Tibial nerve (tissue), 4 donors: ENCODE results near the gene GABRB1. TPM values are rescaled to one million over a fixed set of nuclear protein-coding genes. Genes with fewer than 3 reads are reported as not detected.

Experiments
- DNase-seq, 2 donors: peaks; one replicate each; pipeline ENCODE4 v3.0.0-alpha.2; 2019; ENCODE audit warnings: low spot score in 2 of 2
- H3K27ac ChIP-seq, 4 donors: fragments of 200-600 bp; sonication (generic) in 3 of 4; one replicate each; pipeline ENCODE4 v1.5.1; 2017 to 2019; ENCODE audit warnings: mild to moderate bottlenecking in 1 of 4
- H3K27me3 ChIP-seq, 2 donors: fragments of 200-600 bp; sonication (generic) in 1 of 2; one replicate each; pipeline versions ENCODE4 v1.5.1 to v1.6.0; 2017 to 2019
- H3K36me3 ChIP-seq, 3 donors: fragments of 200-600 bp; sonication (generic); one replicate each; pipeline ENCODE4 v1.5.1; 2018 to 2019
- H3K4me1 ChIP-seq, 4 donors: fragments of 200-600 bp; sonication (generic) in 3 of 4; one replicate each; pipeline ENCODE4 v1.5.1; 2017 to 2019
- H3K4me3 ChIP-seq, 4 donors: fragments of 200-600 bp; sonication (generic) in 3 of 4; one replicate each; pipeline ENCODE4 v1.5.1; 2017 to 2019; ENCODE audit warnings: mild to moderate bottlenecking in 1 of 4, moderate library complexity in 1 of 4
- H3K9me3 ChIP-seq, 4 donors: fragments of 200-600 bp; sonication (generic) in 3 of 4; one replicate each; pipeline ENCODE4 v1.5.1; 2017 to 2019
- EP300 ChIP-seq, 2 donors: sonication (generic); formaldehyde crosslinking; IDR thresholded peaks; one replicate each; pipeline ENCODE4 v1.6.1; 2017; ENCODE audit warnings: antibody characterized with exemption in 2 of 2, mild to moderate bottlenecking in 1 of 2
- POLR2A ChIP-seq, 2 donors: fragments of 450-650 bp; IDR thresholded peaks; one replicate each; pipeline ENCODE4 v1.6.1; 2017; ENCODE audit warnings: antibody characterized with exemption in 2 of 2, mild to moderate bottlenecking in 2 of 2, moderate library complexity in 2 of 2
- WGBS, 2 donors: methylation state at CpG; one replicate each; pipeline ENCODE4 v1.1.5; 2018; 5-methylcytosine and 5-hydroxymethylcytosine counted together
- total RNA-seq, 4 donors: library from RNA; depleted of rRNA; stranded (reverse); fragments of >200 nt; gene quantifications; one replicate each; pipeline ENCODE4 v1.1.0, GENCODE V29; 2016
- TF ChIP-seq, protein P1 (sequence below), 5 experiments: fragments of 200-600 bp in 3 of 5; fragments of 450-650 bp in 2 of 5; sonication (generic) in 3 of 5; IDR thresholded peaks; one replicate each; pipeline ENCODE4 v1.5.1; 2016 to 2019; ENCODE audit warnings: antibody characterized with exemption in 5 of 5, mild to moderate bottlenecking in 3 of 5, moderate library complexity in 2 of 5

The GABRB1 gene
- total RNA-seq, 4 donors from 2014 or later: not detected

DNA sequence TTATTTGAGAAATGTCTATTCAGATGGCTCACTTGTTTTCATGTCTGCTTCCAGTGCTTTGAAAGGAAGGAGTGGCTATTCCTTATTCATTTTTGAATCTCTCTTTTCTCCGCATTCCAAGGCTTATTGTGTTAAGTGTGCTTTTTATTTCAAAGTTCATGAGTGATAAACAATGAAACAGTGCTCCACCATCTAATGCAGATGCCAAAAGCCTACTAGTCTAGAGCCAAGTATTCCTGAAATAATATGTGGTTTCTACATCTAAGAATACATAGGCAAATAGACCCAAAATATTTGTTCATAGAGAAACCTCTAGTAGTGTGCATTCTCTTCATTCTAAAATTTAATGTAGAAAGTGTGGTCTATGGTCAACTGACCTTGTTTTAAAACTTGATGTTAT lies 187.3 kb downstream of the GABRB1 start:
- TF ChIP-seq EP300 (IDR thresholded peaks at IDR 0.05): no peak
- no peak for TF ChIP-seq POLR2A (IDR thresholded peaks at IDR 0.05)
- TF ChIP-seq, protein P1, sequence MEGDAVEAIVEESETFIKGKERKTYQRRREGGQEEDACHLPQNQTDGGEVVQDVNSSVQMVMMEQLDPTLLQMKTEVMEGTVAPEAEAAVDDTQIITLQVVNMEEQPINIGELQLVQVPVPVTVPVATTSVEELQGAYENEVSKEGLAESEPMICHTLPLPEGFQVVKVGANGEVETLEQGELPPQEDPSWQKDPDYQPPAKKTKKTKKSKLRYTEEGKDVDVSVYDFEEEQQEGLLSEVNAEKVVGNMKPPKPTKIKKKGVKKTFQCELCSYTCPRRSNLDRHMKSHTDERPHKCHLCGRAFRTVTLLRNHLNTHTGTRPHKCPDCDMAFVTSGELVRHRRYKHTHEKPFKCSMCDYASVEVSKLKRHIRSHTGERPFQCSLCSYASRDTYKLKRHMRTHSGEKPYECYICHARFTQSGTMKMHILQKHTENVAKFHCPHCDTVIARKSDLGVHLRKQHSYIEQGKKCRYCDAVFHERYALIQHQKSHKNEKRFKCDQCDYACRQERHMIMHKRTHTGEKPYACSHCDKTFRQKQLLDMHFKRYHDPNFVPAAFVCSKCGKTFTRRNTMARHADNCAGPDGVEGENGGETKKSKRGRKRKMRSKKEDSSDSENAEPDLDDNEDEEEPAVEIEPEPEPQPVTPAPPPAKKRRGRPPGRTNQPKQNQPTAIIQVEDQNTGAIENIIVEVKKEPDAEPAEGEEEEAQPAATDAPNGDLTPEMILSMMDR (IDR thresholded peaks at IDR 0.05): no peak
- H3K4me3 ChIP-seq: no peak overlapping the region
- no peaks in the 10 kb centered on the region for H3K36me3 ChIP-seq
- H3K27ac ChIP-seq: no peak overlapping the region
- DNase-seq: no peak
- 59 to 74% methylated on average over 1 of the region's 1 CpG for WGBS, 2 donors
- H3K9me3 ChIP-seq: no peaks in the 10 kb centered on the region
- H3K4me1 ChIP-seq: no peaks in the 10 kb centered on the region
- no peaks in the 10 kb centered on the region for H3K27me3 ChIP-seq

DNA sequence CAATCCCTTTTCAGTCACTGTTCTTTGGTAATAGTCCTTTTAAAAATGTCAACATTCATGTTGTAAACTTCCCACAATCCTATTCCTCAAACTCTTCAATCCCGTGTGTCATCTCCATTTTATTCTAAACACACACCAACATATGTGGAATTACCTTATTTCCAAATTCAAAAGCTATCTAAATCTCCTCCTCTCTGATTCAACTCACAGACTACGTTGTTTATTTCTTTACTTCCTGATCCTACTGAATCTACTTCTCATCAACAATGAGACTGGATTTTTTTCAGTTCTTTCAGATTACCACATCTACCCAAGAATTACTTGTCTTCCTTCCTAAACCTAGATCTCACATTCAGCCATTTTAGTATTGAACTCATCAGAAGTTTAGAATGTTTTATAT lies 188.2 kb downstream of the GABRB1 start:
- no peak overlapping the region for H3K4me3 ChIP-seq
- no peak for TF ChIP-seq EP300 (IDR thresholded peaks at IDR 0.05)
- TF ChIP-seq, protein P1 (IDR thresholded peaks at IDR 0.05): no peak
- no peak for TF ChIP-seq POLR2A (IDR thresholded peaks at IDR 0.05)
- no peaks in the 10 kb centered on the region for H3K4me1 ChIP-seq
- no peaks in the 10 kb centered on the region for H3K36me3 ChIP-seq
- no peaks in the 10 kb centered on the region for H3K27me3 ChIP-seq
- 72 to 79% methylated on average over 2 of the region's 2 CpGs for WGBS, 2 donors
- H3K9me3 ChIP-seq: no peaks in the 10 kb centered on the region
- no peak for DNase-seq
- no peak overlapping the region for H3K27ac ChIP-seq

DNA sequence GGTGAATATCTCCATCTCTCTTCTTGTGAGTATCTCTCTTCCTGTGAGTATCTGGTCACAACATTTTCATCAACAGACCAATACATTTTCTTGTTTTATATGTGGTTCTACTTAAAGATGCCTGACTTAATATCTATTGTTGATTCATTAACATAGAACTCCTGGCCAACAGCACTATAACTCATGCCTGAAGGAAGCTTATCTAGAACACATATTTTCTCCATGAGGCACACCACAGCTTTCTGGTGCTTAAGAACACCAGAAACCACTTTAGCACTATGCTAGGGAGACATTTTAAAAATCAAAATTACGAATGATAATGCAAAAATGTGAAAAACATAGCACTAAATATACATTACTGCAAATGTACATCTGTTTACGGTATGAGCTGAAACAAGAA lies 190.4 kb downstream of the GABRB1 start:
- Histone ChIP-seq H3K4me1 (no peaks in the 10 kb centered on the region), H3K36me3 (no peaks in the 10 kb centered on the region), H3K27me3 (no peaks in the 10 kb centered on the region), H3K27ac (no peak overlapping the region), H3K4me3 (no peak overlapping the region), H3K9me3 (no peaks in the 10 kb centered on the region)
- no peak for DNase-seq
- WGBS, 2 donors: 82 to 83% methylated on average over 2 of the region's 2 CpGs
- TF ChIP-seq POLR2A (IDR thresholded peaks at IDR 0.05) (no peak), EP300 (IDR thresholded peaks at IDR 0.05) (no peak)
- TF ChIP-seq, protein P1 (IDR thresholded peaks at IDR 0.05): no peak

DNA sequence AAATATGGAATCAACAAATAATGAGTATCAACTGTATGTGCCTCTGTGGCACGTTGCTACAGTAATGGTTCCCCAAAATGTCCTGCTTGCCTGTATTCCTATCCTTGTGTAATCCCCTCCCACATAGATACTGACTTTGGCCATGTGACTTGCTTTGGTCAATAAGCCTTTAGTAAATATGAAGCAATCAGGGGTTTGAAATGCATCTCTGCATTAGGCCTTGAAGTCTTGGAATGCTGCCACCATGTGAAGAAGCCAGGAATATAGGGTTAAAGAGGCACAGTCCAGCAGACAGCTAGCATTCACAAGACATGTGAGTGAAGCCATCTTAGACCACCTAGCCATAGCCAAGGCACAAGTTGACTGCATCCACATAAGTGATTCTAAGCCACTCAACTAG lies 190.9 kb downstream of the GABRB1 start:
- DNase-seq: no peak
- Histone ChIP-seq H3K4me3 (no peak overlapping the region), H3K27ac (no peak overlapping the region), H3K36me3 (no peaks in the 10 kb centered on the region), H3K27me3 (no peaks in the 10 kb centered on the region), H3K4me1 (no peaks in the 10 kb centered on the region), H3K9me3 (no peaks in the 10 kb centered on the region)
- TF ChIP-seq, protein P1 (IDR thresholded peaks at IDR 0.05): no peak
- TF ChIP-seq EP300 (IDR thresholded peaks at IDR 0.05) (no peak), POLR2A (IDR thresholded peaks at IDR 0.05) (no peak)
- 74 to 86% methylated on average over 1 of the region's 1 CpG for WGBS, 2 donors

DNA sequence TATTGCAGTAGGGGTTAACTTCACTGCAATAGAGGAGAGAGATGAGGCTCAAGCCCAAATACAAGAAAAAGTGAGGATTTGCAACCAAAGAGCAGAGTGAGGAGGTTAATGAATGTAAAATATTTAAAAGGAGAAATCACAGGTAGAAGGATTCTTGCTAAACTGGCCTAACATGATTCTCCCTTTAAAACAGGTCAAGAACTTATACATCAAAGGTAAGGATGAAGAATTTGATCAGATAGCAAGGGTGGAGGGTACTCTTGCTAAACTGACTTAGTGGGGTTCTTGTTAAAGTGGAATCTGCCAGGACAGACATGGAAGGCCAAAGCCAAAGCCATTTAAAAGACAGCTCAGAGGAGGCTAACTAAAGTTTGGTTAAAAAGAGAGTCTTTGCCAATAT lies 193.0 kb downstream of the GABRB1 start:
- H3K4me3 ChIP-seq: no peak overlapping the region
- no peaks in the 10 kb centered on the region for H3K4me1 ChIP-seq
- TF ChIP-seq, protein P1 (IDR thresholded peaks at IDR 0.05): no peak

More for the DNA sequence above, 193.0 kb downstream of the GABRB1 start:
- no peak for DNase-seq
- no peak overlapping the region for H3K27ac ChIP-seq
- H3K9me3 ChIP-seq: no peaks in the 10 kb centered on the region
- no peaks in the 10 kb centered on the region for H3K27me3 ChIP-seq
- no peaks in the 10 kb centered on the region for H3K36me3 ChIP-seq
